Liver (tissue), 9 donors: Measurements from ENCODE around the gene PLCB1. TPM values are rescaled to one million over a fixed set of nuclear protein-coding genes. Genes with fewer than 3 reads are reported as not detected.

Experiments used
- DNase-seq: peaks from one replicate; pipeline ENCODE4 v3.0.0-alpha.2; 2017; ENCODE audit warnings: low spot score
- H3K27ac ChIP-seq, 2 donors: one replicate each; pipeline ENCODE4 v1.7.0; 2013; ENCODE audit warnings: inconsistent platforms in 2 of 2, low read length in 2 of 2, control low read depth in 1 of 2, low read depth in 1 of 2, mild to moderate bottlenecking in 1 of 2
- H3K27me3 ChIP-seq, 4 donors: one replicate each; pipeline versions ENCODE4 v1.6.1 to v1.7.0; 2013; ENCODE audit warnings: low read length in 3 of 4, inconsistent platforms in 1 of 4, mild to moderate bottlenecking in 1 of 4, moderate library complexity in 1 of 4; ENCODE audit not compliant: control insufficient read depth in 4 of 4, insufficient read depth in 4 of 4
- H3K36me3 ChIP-seq, 4 donors: one replicate each; pipeline versions ENCODE4 v1.6.1 to v1.7.0; 2013; ENCODE audit warnings: low read length in 3 of 4, mild to moderate bottlenecking in 3 of 4, low read depth in 1 of 4, moderate library complexity in 1 of 4; ENCODE audit not compliant: control insufficient read depth in 4 of 4, insufficient read depth in 3 of 4
- H3K4me1 ChIP-seq, 4 donors: one replicate each; pipeline versions ENCODE4 v1.6.1 to v1.7.0; 2013; ENCODE audit warnings: low read length in 3 of 4, mild to moderate bottlenecking in 3 of 4, moderate library complexity in 1 of 4; ENCODE audit not compliant: control insufficient read depth in 4 of 4, insufficient read depth in 4 of 4
- H3K4me3 ChIP-seq, 3 donors: one replicate each; pipeline versions ENCODE4 v1.6.1 to v1.7.0; 2013; ENCODE audit warnings: low read length in 3 of 3, control low read depth in 1 of 3, low read depth in 1 of 3, mild to moderate bottlenecking in 1 of 3
- H3K9ac ChIP-seq, 2 donors: one replicate each; pipeline ENCODE4 v1.7.0; 2013; ENCODE audit warnings: low read length in 2 of 2, mild to moderate bottlenecking in 2 of 2, moderate library complexity in 2 of 2, control low read depth in 1 of 2, low read depth in 1 of 2
- H3K9me3 ChIP-seq, 4 donors: one replicate each; pipeline versions ENCODE4 v1.6.1 to v1.7.0; 2013; ENCODE audit warnings: low read length in 3 of 4; ENCODE audit not compliant: control insufficient read depth in 4 of 4
- ATF3 ChIP-seq: IDR thresholded peaks from 2 replicates; pipeline ENCODE4 v1.6.1; 2016; ENCODE audit warnings: antibody characterized with exemption
- CTCF ChIP-seq: fragments of 150-350 bp; IDR thresholded peaks from 2 replicates; pipeline ENCODE4 v1.5.1; 2017; ENCODE audit warnings: improper control_type of control experiment, low read depth, low read length; ENCODE audit not compliant: missing input control
- EGR1 ChIP-seq, 2 donors: IDR thresholded peaks; 2 replicates each; pipeline ENCODE4 v1.6.1; 2016 to 2018; ENCODE audit warnings: antibody characterized with exemption in 2 of 2, low read depth in 2 of 2
- FOXA1 ChIP-seq: IDR thresholded peaks from 2 replicates; pipeline ENCODE4 v1.6.1; 2016; ENCODE audit warnings: antibody characterized with exemption
- FOXA2 ChIP-seq: IDR thresholded peaks from 2 replicates; pipeline ENCODE4 v1.6.1; 2016; ENCODE audit warnings: antibody characterized with exemption
- GABPA ChIP-seq, 2 donors: IDR thresholded peaks in 1 of 2; conservative IDR thresholded peaks in 1 of 2; 2 replicates each; pipeline ENCODE4 v1.6.1; 2016; ENCODE audit warnings: antibody characterized with exemption in 2 of 2, mild to moderate bottlenecking in 1 of 2, moderate library complexity in 1 of 2
- HNF4A ChIP-seq, 2 donors: conservative IDR thresholded peaks; 2 replicates each; pipeline ENCODE4 v1.6.1; 2016; ENCODE audit warnings: antibody characterized with exemption in 2 of 2, mild to moderate bottlenecking in 2 of 2
- HNF4G ChIP-seq: IDR thresholded peaks from 2 replicates; pipeline ENCODE4 v1.6.1; 2016; ENCODE audit warnings: antibody characterized with exemption
- JUND ChIP-seq, 2 donors: IDR thresholded peaks; 2 replicates each; pipeline ENCODE4 v1.6.1; 2016; ENCODE audit warnings: antibody characterized with exemption in 2 of 2
- MAX ChIP-seq: IDR thresholded peaks from 2 replicates; pipeline ENCODE4 v1.6.1; 2016; ENCODE audit warnings: antibody characterized with exemption
- NR2F2 ChIP-seq: IDR thresholded peaks from 2 replicates; pipeline ENCODE4 v1.6.1; 2016; ENCODE audit warnings: antibody characterized with exemption
- RAD21 ChIP-seq, 2 donors: IDR thresholded peaks; 2 replicates each; pipeline ENCODE4 v1.6.1; 2016; ENCODE audit warnings: antibody characterized with exemption in 2 of 2, mild to moderate bottlenecking in 2 of 2
- REST ChIP-seq: IDR thresholded peaks from 2 replicates; pipeline ENCODE4 v1.6.1; 2016; ENCODE audit warnings: antibody characterized with exemption, mild to moderate bottlenecking
- RXRA ChIP-seq, 2 donors: IDR thresholded peaks; 2 replicates each; pipeline ENCODE4 v1.6.1; 2017 to 2018; ENCODE audit warnings: antibody characterized with exemption in 2 of 2, mild to moderate bottlenecking in 1 of 2
- SP1 ChIP-seq: IDR thresholded peaks from 2 replicates; pipeline ENCODE4 v1.6.1; 2018; ENCODE audit warnings: antibody characterized with exemption, mild to moderate bottlenecking
- TAF1 ChIP-seq: conservative IDR thresholded peaks from 2 replicates; pipeline ENCODE4 v1.6.1; 2016; ENCODE audit warnings: antibody characterized with exemption, mild to moderate bottlenecking
- YY1 ChIP-seq: IDR thresholded peaks from 2 replicates; pipeline ENCODE4 v1.6.1; 2016; ENCODE audit warnings: antibody characterized with exemption, mild to moderate bottlenecking
- ZBTB33 ChIP-seq: IDR thresholded peaks from 2 replicates; pipeline ENCODE4 v1.6.1; 2016; ENCODE audit warnings: antibody characterized with exemption
- WGBS: extraction: QIAGEN DNeasy Blood & Tissue Kit; methylation state at CpG from one replicate; pipeline ENCODE4 v1.1.7; 2013; 5-methylcytosine and 5-hydroxymethylcytosine counted together
- polyA plus RNA-seq, 2 donors: library from polyadenylated mRNA; stranded (reverse) in 1 of 2; unstranded in 1 of 2; fragments of 200-250 nt in 1 of 2; fragments of >200 nt in 1 of 2; fragmentation: Nextera tagmentation in 1 of 2; extraction: Ambion mirVana in 1 of 2; gene quantifications; one replicate each; pipeline versions ENCODE4 v1.2.1 to v1.2.3, GENCODE V29; 2013 to 2015
- total RNA-seq, 2 donors: library from RNA; depleted of rRNA; stranded (reverse); fragments of >200 nt; gene quantifications; one replicate each; pipeline ENCODE4 v1.2.3, GENCODE V29; 2014
- donor health status: healthy.
- donor health status: healthy.
- donor health status: healthy.
- donor health status: healthy.
- donor health status: healthy.

Gene PLCB1
- total and polyA plus RNA-seq, 4 donors = 3.7 to 13.5 (median 5.9) TPM

GRCh38 chr20:8523684-8524083 is 391.6 kb downstream of the PLCB1 start:
- DNase-seq = no peak
- no peak overlapping the region for H3K27ac ChIP-seq
- WGBS = 89% methylated on average over 5 of the region's 5 CpGs
- no peaks in the 10 kb centered on the region for H3K36me3 ChIP-seq
- no peak overlapping the region for H3K4me3 ChIP-seq
- H3K27me3 ChIP-seq = no peaks in the 10 kb centered on the region
- TF ChIP-seq FOXA2 (no peak), SP1 (no peak), ATF3 (no peak), TAF1 (no peak), ZBTB33 (no peak), RXRA (IDR thresholded peaks at IDR 0.05) (no peak), NR2F2 (no peak), JUND (IDR thresholded peaks at IDR 0.05) (no peak), HNF4G (no peak), YY1 (no peak), HNF4A (conservative IDR thresholded peaks at IDR 0.05) (no peak), GABPA (IDR thresholded peaks at IDR 0.05 in 1 of 2, conservative IDR thresholded peaks at IDR 0.05 in 1 of 2) (no peak), REST (no peak), EGR1 (IDR thresholded peaks at IDR 0.05; ENCODE audit: low read depth in 2 of 2) (no peak), MAX (no peak), FOXA1 (no peak), CTCF (no peak), RAD21 (IDR thresholded peaks at IDR 0.05) (no peak)
- no peak overlapping the region for H3K9ac ChIP-seq
- no peaks in the 10 kb centered on the region for H3K9me3 ChIP-seq
- H3K4me1 ChIP-seq = no peaks in the 10 kb centered on the region
